Measurements from ENCODE around the gene NR3C2.

Gene NR3C2

GRCh38 chr4:148067301-148067916 lies 374.8 kb downstream of the NR3C2 start:
- DNase-seq, result no peak

DNA sequence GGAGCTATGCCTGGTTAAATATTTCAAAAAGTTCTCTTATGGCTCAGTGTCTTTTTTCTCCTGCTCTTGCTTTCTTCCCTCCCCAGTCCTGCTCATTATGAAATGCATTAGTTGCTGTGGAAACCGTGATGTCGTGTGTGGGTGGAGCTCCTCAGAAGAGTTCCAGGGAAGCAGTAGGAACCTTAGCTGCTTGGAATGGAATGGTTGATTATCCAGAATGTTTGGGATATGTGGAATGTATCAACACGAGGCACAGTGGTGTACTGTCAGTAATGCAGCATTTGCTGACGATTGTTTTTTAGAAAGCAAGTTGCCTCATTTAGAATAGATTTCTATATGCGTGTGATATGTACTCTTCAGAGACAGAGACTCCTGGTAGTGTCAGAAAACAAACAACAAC lies 377.1 kb downstream of the NR3C2 start:
- DNase-seq, result no peak

- DNase-seq, result no peak
Measured at GRCh38 chr4:148064451-148064850, 377.8 kb downstream of the NR3C2 start.

- no peak for DNase-seq
Measured at GRCh38 chr4:148062301-148062950, 379.8 kb downstream of the NR3C2 start.

DNA sequence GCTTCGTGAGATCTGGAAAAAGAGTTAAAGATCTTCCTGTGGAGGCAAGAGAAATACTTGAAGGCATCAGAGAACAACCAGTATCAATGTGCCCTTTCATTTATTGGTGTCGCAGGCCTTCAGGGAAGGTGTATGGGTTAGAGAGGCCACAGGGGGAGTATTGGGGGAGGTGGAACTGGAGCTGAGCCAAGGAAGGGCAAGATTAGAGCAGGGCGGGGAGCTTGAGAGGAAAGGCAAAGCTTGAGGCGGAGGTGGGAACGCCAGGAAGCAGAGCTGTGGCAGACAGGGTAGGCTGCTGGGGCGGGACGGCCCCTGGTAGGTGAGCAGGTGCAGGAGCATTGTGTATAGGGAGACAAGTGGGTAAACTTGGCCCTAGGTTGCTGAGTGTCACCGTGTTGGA lies 380.4 kb downstream of the NR3C2 start:
- no peak for DNase-seq

- no peak for DNase-seq
Measured at GRCh38 chr4:148061141-148061481, 381.1 kb downstream of the NR3C2 start.

- no peak for DNase-seq
Measured at GRCh38 chr4:148060264-148061140, 381.7 kb downstream of the NR3C2 start.

- no peak for DNase-seq
Measured at GRCh38 chr4:148059617-148060180, 382.5 kb downstream of the NR3C2 start.

DNA sequence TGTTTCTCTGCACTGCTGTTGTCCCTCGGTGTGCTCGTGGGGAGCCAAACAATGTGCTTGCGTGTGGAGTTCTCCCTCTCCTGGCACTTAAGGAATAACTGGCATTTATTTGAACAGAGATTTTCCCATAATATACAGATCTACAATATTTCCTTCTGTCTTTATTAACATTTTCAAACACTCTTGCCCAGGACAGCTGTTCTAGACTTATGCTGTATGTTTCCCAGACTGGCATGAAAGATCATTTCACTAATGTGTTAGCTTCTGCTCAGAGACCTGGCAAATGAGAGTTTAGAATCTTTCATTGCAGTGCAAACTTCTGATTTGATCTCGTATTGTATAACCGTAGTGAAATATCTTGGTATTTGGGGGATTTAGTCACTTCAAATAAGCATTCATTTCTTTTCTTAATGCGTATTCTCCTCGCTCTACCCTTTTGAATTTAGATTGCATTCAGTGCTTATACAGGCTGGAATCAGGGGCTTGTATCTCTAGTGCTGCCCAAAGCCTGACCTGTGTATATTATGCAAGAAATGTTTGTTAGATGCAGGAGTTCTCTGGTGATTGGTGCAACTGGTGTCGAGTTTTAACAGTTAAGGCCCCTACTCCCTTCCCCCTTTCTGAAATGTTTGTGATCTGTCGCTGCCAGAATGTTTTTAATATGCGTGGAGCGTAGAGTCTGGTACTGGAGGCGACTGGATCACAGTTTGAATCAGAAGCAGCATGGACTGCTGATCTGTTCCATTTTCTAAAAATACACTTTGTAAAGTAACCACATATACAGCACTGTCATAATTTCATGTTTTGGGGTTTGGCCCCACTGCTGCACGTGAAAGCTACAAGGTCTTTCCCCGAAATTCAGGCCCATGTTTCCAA lies 384.0 kb downstream of the NR3C2 start:
- DNase-seq, result peak; percentile 50

DNA sequence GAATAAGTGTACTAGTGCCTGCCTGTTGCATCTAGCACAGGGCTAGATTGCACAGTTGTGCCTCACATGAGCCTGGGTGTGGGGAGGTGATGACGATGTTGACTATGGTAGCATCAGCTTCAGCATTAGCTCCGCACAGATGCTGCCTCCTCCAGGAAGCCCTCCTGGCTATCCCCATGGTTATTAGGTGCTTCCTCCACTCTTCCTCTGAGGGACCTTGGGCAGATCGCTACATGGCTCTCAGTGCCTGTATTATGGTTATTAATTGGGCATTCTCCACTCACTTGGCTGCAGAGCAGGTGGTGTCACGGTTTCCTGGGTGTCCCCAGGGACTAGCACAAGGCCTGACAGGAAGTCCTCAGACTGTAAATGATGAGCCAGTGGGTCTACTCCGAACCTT lies 384.7 kb downstream of the NR3C2 start:
- no peak for DNase-seq

- peak; percentile 36 for DNase-seq
Measured at GRCh38 chr4:148056879-148057278, 385.3 kb downstream of the NR3C2 start.

GRCh38 chr4:148055844-148056243 lies 386.4 kb downstream of the NR3C2 start:
- no peak for DNase-seq

GRCh38 chr4:148054275-148054674 lies 387.9 kb downstream of the NR3C2 start:
- DNase-seq, result no peak

DNA sequence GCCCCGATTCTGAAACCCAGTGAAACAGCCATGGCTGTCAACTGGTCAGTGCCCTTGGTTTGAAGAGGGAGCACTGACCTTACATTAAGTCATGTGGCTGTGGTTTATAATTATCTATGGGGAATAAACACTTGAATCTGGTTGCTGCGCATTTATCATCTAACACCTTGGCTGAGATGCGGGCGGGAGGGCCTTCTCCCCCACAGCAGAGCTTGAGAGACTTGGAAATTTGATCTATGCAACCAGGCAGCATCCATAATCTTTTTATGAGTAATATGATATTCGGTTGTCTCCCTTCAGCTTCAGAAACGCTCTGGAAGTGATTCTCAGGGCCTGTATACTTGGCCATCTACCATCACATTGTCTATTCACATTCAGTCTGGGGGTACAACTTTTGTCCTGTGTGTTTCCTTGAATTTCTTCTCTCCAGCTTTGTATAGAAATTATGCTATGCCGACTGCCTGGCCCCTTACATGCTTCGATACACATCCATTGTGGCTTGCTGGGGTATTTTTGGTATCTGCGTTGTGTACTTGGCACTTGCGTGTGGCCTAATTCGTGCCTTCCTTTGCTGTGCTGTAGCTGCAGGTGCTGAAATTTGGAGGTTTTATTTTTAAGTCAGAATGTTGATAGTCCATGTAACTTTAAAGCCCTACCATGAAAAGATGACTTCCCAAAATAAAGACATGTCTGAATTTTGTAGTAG lies 388.8 kb downstream of the NR3C2 start:
- DNase-seq, result no peak

DNA sequence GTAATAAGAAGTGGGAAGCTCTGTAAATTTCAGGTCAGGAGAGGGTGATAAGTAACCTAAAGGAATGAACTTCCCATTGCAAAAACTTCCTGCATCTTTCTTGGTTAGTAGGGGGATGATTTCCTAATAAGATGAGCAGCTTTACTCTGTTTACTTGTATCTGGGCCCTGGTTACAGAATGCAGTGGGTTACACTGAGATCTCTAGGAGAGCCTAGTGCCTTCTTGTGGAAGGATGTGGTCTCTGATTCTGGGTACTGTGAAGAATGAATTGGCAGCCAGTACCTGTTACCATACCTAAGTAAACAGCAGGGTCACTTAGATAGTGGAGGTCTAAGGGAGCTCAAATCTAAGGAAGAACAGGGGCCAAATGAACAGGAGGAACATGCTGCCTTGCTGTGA lies 389.8 kb downstream of the NR3C2 start:
- no peak for DNase-seq

DNA sequence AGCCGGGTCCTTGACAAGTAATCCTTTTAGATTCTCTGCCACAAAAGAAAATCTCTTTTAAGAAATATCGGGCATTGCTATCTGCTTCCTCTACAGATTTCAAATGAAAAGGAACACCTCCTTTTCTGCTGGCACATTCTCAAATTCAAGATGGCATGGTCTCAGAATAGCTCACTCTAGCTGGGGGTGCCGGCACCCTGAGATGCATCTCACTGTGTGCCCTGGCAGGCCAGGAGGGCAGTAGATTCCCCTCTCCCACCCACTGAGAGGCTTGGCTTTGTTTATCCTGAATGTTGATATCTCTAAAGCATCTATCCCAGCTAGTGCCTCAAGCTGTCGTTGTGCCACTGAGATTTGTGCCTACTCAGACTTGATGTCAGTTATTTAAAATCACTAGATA lies 390.8 kb downstream of the NR3C2 start:
- DNase-seq, result no peak

GRCh38 chr4:148048598-148048997 lies 393.6 kb downstream of the NR3C2 start:
- no peak for DNase-seq

GRCh38 chr4:148044912-148045352 lies 397.3 kb downstream of the NR3C2 start:
- peak; percentile 14 for DNase-seq

- no peak for DNase-seq
Measured at GRCh38 chr4:148044089-148044911, 397.9 kb downstream of the NR3C2 start.

GRCh38 chr4:148041606-148042329 lies 400.4 kb downstream of the NR3C2 start:
- DNase-seq, result no peak

Measured in midbrain (tissue), 1 donor.